Ascending aorta (tissue), 2 donors: ENCODE data around the gene TNFSF15. TPM values are rescaled to one million over a fixed set of nuclear protein-coding genes. Genes with fewer than 3 reads are reported as not detected.

Source experiments
- DNase-seq, 2 donors: peaks; one replicate each; pipeline ENCODE4 v3.0.0-alpha.2; 2019; ENCODE audit warnings: low spot score in 2 of 2
- H3K27ac ChIP-seq, 2 donors: fragments of 200-600 bp; sonication (generic); one replicate each; pipeline ENCODE4 v1.5.1; 2016 to 2017; ENCODE audit warnings: mild to moderate bottlenecking in 1 of 2
- H3K27me3 ChIP-seq: fragments of 200-600 bp; sonication (generic); one replicate; pipeline ENCODE4 v1.5.1; 2017
- H3K36me3 ChIP-seq, 2 donors: fragments of 200-600 bp; sonication (generic); one replicate each; pipeline ENCODE4 v1.5.1; 2016
- H3K4me1 ChIP-seq, 2 donors: fragments of 200-600 bp; sonication (generic); one replicate each; pipeline ENCODE4 v1.5.1; 2016 to 2017; ENCODE audit warnings: mild to moderate bottlenecking in 1 of 2
- H3K4me3 ChIP-seq, 2 donors: fragments of 200-600 bp; sonication (generic); one replicate each; pipeline ENCODE4 v1.5.1; 2016 to 2017; ENCODE audit warnings: mild to moderate bottlenecking in 1 of 2
- H3K9me3 ChIP-seq, 2 donors: fragments of 200-600 bp; sonication (generic); one replicate each; pipeline ENCODE4 v1.5.1; 2016
- intact Hi-C: fragments of 100-400 bp; cut with DNase I; formaldehyde crosslinking; loops from one replicate; pipeline ENCODE4 v1.15.1; 2023
- total RNA-seq: library from RNA; depleted of rRNA; stranded (reverse); fragments of >200 nt; gene quantifications from one replicate; pipeline ENCODE4 v1.1.0, GENCODE V29; 2016
- TF ChIP-seq, protein P1 (sequence below), 3 experiments: fragments of 200-600 bp in 2 of 3; fragments of 450-650 bp in 1 of 3; sonication (generic) in 2 of 3; IDR thresholded peaks; one replicate each; pipeline ENCODE4 v1.5.1; 2016 to 2019; ENCODE audit warnings: antibody characterized with exemption in 3 of 3, mild to moderate bottlenecking in 1 of 3, moderate library complexity in 1 of 3

Gene TNFSF15
- total RNA-seq, 1 donor from 2014 or later = under 0.01 TPM

DNA sequence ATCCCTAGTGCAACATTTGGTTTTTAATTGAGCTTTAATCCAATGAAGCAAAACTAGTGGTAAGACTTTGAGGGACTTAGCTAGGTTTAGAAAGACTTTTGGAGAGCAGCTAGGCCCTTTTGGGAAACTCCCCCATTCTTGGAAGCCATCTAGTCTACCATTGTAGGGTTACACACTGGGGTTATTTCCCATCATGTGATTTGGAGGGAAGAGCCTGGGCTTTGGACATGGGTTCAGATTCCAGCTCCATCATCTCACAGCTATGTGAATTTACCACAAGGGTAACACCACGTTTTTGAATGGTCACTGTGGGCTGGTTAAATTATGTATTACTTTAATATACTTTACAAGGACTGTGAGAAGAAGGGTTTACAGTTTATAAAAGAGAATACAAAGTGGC, 18.3 kb upstream of the TNFSF15 start:
- Histone ChIP-seq H3K27me3 (no peaks in the 10 kb centered on the region), H3K27ac (no peak overlapping the region), H3K36me3 (no peaks in the 10 kb centered on the region), H3K4me3 (no peak overlapping the region), H3K4me1 (no peaks in the 10 kb centered on the region), H3K9me3 (no peaks in the 10 kb centered on the region)
- DNase-seq = no peak
- TF ChIP-seq, protein P1, sequence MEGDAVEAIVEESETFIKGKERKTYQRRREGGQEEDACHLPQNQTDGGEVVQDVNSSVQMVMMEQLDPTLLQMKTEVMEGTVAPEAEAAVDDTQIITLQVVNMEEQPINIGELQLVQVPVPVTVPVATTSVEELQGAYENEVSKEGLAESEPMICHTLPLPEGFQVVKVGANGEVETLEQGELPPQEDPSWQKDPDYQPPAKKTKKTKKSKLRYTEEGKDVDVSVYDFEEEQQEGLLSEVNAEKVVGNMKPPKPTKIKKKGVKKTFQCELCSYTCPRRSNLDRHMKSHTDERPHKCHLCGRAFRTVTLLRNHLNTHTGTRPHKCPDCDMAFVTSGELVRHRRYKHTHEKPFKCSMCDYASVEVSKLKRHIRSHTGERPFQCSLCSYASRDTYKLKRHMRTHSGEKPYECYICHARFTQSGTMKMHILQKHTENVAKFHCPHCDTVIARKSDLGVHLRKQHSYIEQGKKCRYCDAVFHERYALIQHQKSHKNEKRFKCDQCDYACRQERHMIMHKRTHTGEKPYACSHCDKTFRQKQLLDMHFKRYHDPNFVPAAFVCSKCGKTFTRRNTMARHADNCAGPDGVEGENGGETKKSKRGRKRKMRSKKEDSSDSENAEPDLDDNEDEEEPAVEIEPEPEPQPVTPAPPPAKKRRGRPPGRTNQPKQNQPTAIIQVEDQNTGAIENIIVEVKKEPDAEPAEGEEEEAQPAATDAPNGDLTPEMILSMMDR (IDR thresholded peaks at IDR 0.05) = no peak
- intact Hi-C loops = no loop called here

DNA sequence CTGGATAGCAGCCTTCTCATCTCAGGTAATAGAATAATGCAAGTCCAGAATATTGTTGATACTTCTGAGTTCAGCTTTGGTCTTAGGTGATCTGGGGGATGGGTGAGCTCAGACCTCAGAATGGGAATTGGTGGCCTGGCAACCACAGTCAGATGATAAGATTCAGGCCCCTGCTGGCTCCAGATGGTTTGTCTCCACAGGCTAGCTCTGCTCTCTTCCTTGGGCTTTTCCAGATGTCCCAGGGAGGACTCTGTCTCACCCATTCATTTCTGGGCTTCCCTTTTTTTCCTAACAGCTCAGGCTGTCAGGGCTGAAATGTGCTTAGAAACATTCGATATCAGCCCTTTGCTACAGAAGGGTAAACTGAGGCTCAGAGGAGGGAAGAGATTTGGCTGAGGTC, 17.6 kb upstream of the TNFSF15 start:
- no peak for DNase-seq
- intact Hi-C loops = no loop called here
- no peaks in the 10 kb centered on the region for H3K36me3 ChIP-seq
- no peak overlapping the region for H3K27ac ChIP-seq
- no peak overlapping the region for H3K4me3 ChIP-seq
- H3K9me3 ChIP-seq = no peaks in the 10 kb centered on the region
- H3K4me1 ChIP-seq = no peaks in the 10 kb centered on the region
- no peaks in the 10 kb centered on the region for H3K27me3 ChIP-seq
- TF ChIP-seq, protein P1 (IDR thresholded peaks at IDR 0.05) = no peak

DNA sequence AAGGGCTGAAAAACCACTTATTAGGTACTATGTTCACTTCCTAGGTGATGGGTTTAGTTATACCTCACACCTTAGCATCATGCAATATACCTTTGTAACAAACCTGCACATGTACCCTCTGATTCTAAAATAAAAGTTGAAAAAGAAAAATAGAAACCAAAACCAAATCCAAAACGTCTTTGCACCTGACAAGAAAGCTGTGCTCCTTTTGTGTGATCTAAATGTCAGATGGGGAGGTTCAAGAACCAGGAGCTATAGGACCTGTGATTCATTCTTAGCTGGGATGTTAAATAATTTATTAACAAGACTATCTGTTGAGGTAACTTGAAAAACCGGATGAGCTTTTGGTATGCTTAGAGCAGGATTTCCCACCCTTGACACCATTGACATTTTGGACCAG, 16.9 kb upstream of the TNFSF15 start:
- H3K4me3 ChIP-seq = no peak overlapping the region
- no peak for DNase-seq
- no peaks in the 10 kb centered on the region for H3K27me3 ChIP-seq
- H3K36me3 ChIP-seq = no peaks in the 10 kb centered on the region
- TF ChIP-seq, protein P1 (IDR thresholded peaks at IDR 0.05) = no peak
- H3K27ac ChIP-seq = no peak overlapping the region
- no peaks in the 10 kb centered on the region for H3K4me1 ChIP-seq
- H3K9me3 ChIP-seq = no peaks in the 10 kb centered on the region
- intact Hi-C loops = no loop called here

DNA sequence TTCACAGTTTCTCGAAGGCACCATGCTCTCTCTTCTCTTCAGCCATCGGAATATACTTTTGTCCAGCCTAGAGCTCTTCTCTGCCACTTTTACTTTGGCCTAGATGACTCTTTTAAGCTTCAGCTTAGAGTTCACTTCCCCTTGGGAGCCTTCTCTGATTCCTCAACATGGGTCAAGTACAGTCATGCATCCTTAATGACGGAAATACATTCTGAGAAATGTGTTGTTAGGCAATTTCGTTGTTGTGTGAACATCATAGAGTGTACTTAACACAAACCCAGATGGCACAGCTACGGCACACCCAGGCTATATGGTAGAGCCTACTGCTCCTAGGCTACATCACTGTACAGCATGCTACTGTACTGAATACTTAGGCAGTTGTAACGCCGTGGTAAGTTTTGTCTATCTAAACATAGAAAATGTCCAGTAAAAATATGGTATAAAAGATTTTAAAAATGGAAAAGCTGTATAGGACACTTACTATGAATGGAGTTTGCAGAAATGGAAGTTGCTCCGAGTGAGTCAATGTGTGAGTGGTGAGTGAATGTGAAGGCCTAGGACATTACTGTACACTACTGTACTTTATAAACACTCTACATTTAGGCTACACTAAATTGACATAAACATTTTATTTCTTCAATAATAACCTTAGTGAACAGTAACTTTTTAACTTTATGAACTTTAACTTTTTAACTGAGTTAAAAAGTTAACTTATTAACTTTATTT, 15.1 kb upstream of the TNFSF15 start:
- Histone ChIP-seq H3K4me3 (no peak overlapping the region), H3K36me3 (no peaks in the 10 kb centered on the region), H3K9me3 (no peaks in the 10 kb centered on the region), H3K4me1 (no peaks in the 10 kb centered on the region), H3K27me3 (no peaks in the 10 kb centered on the region), H3K27ac (no peak overlapping the region)
- DNase-seq = no peak
- TF ChIP-seq, protein P1 (IDR thresholded peaks at IDR 0.05) = no peak
- intact Hi-C loops = no loop called here

DNA sequence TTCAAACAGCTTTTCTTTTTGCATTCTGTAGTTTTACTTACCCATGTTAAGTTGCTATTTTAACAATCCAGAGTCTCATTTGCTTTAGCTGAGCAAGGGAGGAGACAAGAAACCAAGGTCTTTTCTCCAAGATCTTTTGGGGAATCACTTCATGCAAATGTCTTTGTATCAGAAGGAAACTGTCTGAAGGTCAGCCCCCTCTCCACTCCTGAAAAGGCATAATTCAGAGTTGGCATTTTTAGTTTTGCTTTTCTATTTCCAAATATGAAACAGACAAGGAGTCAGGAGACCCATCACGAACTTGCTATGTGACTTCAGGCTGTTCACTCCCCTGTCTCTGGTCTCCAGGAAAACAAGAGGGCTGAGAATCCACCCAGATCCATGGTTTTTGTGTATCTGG, 12.3 kb upstream of the TNFSF15 start:
- intact Hi-C loops = no loop called here

More for the DNA sequence above, 12.3 kb upstream of the TNFSF15 start:
- Histone ChIP-seq H3K9me3 (no peaks in the 10 kb centered on the region), H3K27me3 (no peaks in the 10 kb centered on the region), H3K27ac (no peak overlapping the region), H3K36me3 (no peaks in the 10 kb centered on the region), H3K4me1 (no peaks in the 10 kb centered on the region), H3K4me3 (no peak overlapping the region)
- TF ChIP-seq, protein P1 (IDR thresholded peaks at IDR 0.05) = no peak
- no peak for DNase-seq
